Adrenal gland (tissue), 12 donors: ENCODE measurements around the gene RAP1GAP. TPM values are rescaled to one million over a fixed set of nuclear protein-coding genes. Genes with fewer than 3 reads are reported as not detected.
A peak's percentile ranks its signal among the peaks of the same experiment; 100 is the strongest.

Source experiments
- DNase-seq, 7 donors: peaks; one replicate each; pipeline ENCODE4 v3.0.0-alpha.2; 2019 to 2020
- H3K27ac ChIP-seq, 5 donors: fragments of 200-600 bp; sonication (generic) in 4 of 5; 1 replicate in 3 of 5; 2 replicates in 2 of 5; pipeline versions ENCODE4 v1.5.1 to v1.8.0; 2016 to 2020; ENCODE audit warnings: mild to moderate bottlenecking in 1 of 5
- H3K27me3 ChIP-seq: fragments of 200-600 bp; 2 replicates; pipeline ENCODE4 v1.8.0; 2021
- H3K36me3 ChIP-seq, 2 donors: fragments of 200-600 bp; replicated peaks in 1 of 2; 1 replicate in 1 of 2; 2 replicates in 1 of 2; pipeline versions ENCODE4 v1.5.1 to v1.8.0; 2018 to 2022
- H3K4me1 ChIP-seq, 2 donors: fragments of 200-600 bp; replicated peaks in 1 of 2; 1 replicate in 1 of 2; 2 replicates in 1 of 2; pipeline versions ENCODE4 v1.5.1 to v1.8.0; 2018 to 2021
- H3K4me3 ChIP-seq, 4 donors: fragments of 200-600 bp; sonication (generic) in 3 of 4; one replicate each; pipeline ENCODE4 v1.5.1; 2016 to 2018
- H3K9me3 ChIP-seq, 3 donors: fragments of 200-600 bp; sonication (generic) in 1 of 3; replicated peaks in 1 of 3; 1 replicate in 2 of 3; 2 replicates in 1 of 3; pipeline versions ENCODE4 v1.5.1 to v1.8.0; 2016 to 2021
- POLR2A ChIP-seq, 2 donors: fragments of 450-650 bp; IDR thresholded peaks; one replicate each; pipeline ENCODE4 v1.6.1; 2017; ENCODE audit warnings: antibody characterized with exemption in 2 of 2, mild to moderate bottlenecking in 2 of 2, moderate library complexity in 1 of 2
- WGBS, 4 donors: extraction: QIAGEN DNeasy Blood & Tissue Kit in 2 of 4; methylation state at CpG; one replicate each; pipeline versions ENCODE4 v1.1.5 to v1.1.7; 2013 to 2017; 5-methylcytosine and 5-hydroxymethylcytosine counted together
- intact Hi-C, 2 donors: fragments of 100-400 bp; cut with DNase I; formaldehyde crosslinking; loops; one replicate each; pipeline versions ENCODE4 v1.14.1 to v1.15.0; 2022 to 2023
- polyA plus RNA-seq, 3 donors: library from polyadenylated mRNA; stranded (reverse); fragments of 200-250 nt in 2 of 3; fragments of 350-450 nt in 1 of 3; fragmentation: Illumina TruSeq in 1 of 3; extraction: RNeasy Lipid Tissue Mini Kit (QIAGEN cat#74804) in 1 of 3; gene quantifications; one replicate each; pipeline ENCODE4 v1.2.3, GENCODE V29; 2013 to 2014
- total RNA-seq, 9 donors: library from RNA; depleted of rRNA in 4 of 9; stranded (reverse); fragments of >200 nt in 4 of 9; fragments of 120-200 nt in 1 of 9; fragmentation: NEBNext Ultra II Directional in 1 of 9; extraction: Animal tissue kit (Norgen Biotek cat#: 25700) in 1 of 9; gene quantifications; one replicate each; pipeline versions ENCODE4 v1.1.0 to v1.2.4, GENCODE V29; 2013 to 2023
- TF ChIP-seq, protein P1 (sequence below), 6 experiments: fragments of 450-650 bp in 4 of 6; fragments of 200-600 bp in 2 of 6; sonication (generic) in 1 of 6; IDR thresholded peaks; 1 replicate in 5 of 6; 2 replicates in 1 of 6; pipeline versions ENCODE4 v1.5.1 to v1.8.0; 2016 to 2021; ENCODE audit warnings: antibody characterized with exemption in 6 of 6, mild to moderate bottlenecking in 2 of 6, moderate library complexity in 1 of 6
- donor health status: healthy with polysubstance abuse.
- donor health status: Bipolar disorder and iron deficiency.
- donor health status: DM: yes; HTN: yes; CAD: no.
- donor health status: DM: no; HTN: no; CAD: no.
- donor health status: DM: no; HTN: no; CAD: no.
- donor health status: DM: yes; HTN: yes; CAD: no.

Gene RAP1GAP
- total and polyA plus RNA-seq, 12 donors = 52.4 to 409 (median 90.0) TPM

DNA sequence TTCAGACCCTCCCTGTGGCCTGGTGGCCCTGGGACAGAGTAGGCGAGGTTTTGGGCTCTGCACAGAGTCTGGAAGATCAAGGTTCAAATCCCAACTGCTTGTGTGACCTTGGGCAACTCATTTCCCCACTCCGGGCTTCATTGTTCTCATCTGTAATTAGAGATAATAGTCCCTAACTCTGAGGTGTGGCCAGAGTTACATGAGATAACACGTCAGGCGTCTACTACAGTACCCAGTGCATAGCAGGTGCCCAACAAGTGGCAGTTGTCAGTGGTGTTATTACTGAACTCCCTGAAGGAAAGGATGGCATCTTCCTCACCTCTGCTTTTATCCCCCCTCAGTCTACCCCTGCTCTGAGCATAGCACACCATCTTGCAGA, 20.8 kb downstream of the RAP1GAP start:
- H3K27me3 ChIP-seq = no peaks in the 10 kb centered on the region
- TF ChIP-seq, protein P1, sequence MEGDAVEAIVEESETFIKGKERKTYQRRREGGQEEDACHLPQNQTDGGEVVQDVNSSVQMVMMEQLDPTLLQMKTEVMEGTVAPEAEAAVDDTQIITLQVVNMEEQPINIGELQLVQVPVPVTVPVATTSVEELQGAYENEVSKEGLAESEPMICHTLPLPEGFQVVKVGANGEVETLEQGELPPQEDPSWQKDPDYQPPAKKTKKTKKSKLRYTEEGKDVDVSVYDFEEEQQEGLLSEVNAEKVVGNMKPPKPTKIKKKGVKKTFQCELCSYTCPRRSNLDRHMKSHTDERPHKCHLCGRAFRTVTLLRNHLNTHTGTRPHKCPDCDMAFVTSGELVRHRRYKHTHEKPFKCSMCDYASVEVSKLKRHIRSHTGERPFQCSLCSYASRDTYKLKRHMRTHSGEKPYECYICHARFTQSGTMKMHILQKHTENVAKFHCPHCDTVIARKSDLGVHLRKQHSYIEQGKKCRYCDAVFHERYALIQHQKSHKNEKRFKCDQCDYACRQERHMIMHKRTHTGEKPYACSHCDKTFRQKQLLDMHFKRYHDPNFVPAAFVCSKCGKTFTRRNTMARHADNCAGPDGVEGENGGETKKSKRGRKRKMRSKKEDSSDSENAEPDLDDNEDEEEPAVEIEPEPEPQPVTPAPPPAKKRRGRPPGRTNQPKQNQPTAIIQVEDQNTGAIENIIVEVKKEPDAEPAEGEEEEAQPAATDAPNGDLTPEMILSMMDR (IDR thresholded peaks at IDR 0.05) = no peak
- TF ChIP-seq POLR2A (IDR thresholded peaks at IDR 0.05) = no peak
- no peaks in the 10 kb centered on the region for H3K9me3 ChIP-seq
- no peaks in the 10 kb centered on the region for H3K36me3 ChIP-seq
- WGBS, 4 donors = 44 to 55% (median 50%) methylated on average over 4 of the region's 4 CpGs
- H3K4me3 ChIP-seq = no peak overlapping the region
- peaks cover 6 to 14% of the 10 kb centered on the region in 2 donors for H3K4me1 ChIP-seq
- no peak for DNase-seq
- intact Hi-C loops = no loop called here
- peak overlapping the region in 2 of 5 donors; percentile 3 to 63 for H3K27ac ChIP-seq

DNA sequence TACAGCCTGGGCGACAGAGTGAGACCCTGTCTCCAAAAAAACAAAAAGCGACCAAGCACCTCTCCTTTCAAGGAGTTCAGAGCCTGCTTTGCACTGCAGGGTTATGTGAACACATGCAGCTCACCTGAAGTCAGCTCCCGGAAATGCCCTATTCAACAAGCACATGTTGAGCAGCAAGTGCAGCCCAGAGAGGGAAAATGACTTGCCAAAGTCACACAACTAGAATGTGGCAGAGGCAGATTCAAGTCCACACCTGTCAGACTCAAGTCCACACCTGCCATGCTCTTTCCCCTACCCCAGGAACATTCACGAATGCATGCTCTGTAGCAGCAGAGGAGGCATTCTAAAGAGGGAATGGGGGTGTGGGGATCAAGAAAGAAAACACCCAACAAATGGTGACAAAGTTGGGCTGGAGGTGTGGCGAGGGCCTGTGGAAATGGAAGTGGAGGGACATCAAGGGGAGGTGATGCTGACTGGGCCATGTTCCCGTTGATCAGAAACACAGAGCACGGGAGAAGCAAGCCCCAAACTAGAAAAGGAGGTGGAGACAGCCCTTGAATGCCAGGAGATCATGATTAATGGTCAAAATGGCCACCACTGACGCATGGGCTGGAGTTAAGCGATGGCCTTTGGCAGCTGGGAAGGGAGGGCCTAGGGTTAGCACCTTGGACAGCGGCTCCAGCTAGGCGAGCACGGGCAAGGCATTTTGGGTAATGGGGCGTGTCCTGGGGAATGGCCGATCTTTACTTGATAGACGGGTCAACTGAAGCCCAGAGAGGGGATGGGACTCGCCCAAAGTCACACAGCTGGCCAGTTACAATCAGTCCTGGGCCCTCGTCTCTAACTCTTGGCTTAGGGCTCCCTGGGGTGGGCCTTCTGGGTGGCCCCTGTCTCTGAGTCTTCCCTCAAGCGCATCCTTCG, 21.5 kb downstream of the RAP1GAP start:
- 36 to 41% (median 39%) methylated on average over 16 to 19 of the region's 19 CpGs for WGBS, 4 donors
- H3K4me3 ChIP-seq = no peak overlapping the region
- peak overlapping the region in 3 of 5 donors; percentile 3 to 63 (median 29) for H3K27ac ChIP-seq
- H3K36me3 ChIP-seq = no peaks in the 10 kb centered on the region
- intact Hi-C loops = no loop called here
- H3K27me3 ChIP-seq = no peaks in the 10 kb centered on the region
- no peak for TF ChIP-seq POLR2A (IDR thresholded peaks at IDR 0.05)
- TF ChIP-seq, protein P1 (IDR thresholded peaks at IDR 0.05) = no peak
- H3K9me3 ChIP-seq = no peaks in the 10 kb centered on the region
- peak; percentile 86 to 94 (median 90) for DNase-seq
- peaks cover 6 to 14% of the 10 kb centered on the region in 2 donors for H3K4me1 ChIP-seq

DNA sequence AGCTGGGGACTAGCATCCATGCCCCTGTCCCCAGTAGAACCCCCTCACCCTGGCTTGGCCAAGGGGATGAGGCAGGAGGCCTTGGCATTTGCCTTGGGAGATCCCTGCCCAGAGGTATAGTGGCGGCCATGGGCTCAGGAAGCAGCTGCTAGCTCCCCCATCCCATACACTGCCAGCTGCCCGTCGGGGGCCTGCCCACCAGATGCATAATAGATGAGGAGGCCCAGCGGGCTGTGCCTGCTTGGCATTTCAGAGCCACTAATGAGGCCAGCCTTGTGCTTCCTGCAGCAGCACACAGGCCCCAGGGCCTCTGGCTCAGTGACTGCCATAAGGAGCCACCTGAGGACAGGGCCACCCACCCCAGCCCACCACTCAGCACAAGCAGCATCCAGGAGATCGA, 23.6 kb downstream of the RAP1GAP start:
- H3K9me3 ChIP-seq = no peaks in the 10 kb centered on the region
- H3K4me1 ChIP-seq = peaks cover 14 to 18% of the 10 kb centered on the region in 2 donors
- peak overlapping the region in 2 of 5 donors; percentile 38 to 58 for H3K27ac ChIP-seq
- DNase-seq = no peak
- H3K27me3 ChIP-seq = no peaks in the 10 kb centered on the region
- H3K36me3 ChIP-seq = no peaks in the 10 kb centered on the region
- WGBS, 4 donors = 48 to 61% (median 61%) methylated on average over 1 to 5 of the region's 5 CpGs
- no peak overlapping the region for H3K4me3 ChIP-seq
- no peak for TF ChIP-seq POLR2A (IDR thresholded peaks at IDR 0.05)
- TF ChIP-seq, protein P1 (IDR thresholded peaks at IDR 0.05) = no peak
- intact Hi-C loops = no loop called here

DNA sequence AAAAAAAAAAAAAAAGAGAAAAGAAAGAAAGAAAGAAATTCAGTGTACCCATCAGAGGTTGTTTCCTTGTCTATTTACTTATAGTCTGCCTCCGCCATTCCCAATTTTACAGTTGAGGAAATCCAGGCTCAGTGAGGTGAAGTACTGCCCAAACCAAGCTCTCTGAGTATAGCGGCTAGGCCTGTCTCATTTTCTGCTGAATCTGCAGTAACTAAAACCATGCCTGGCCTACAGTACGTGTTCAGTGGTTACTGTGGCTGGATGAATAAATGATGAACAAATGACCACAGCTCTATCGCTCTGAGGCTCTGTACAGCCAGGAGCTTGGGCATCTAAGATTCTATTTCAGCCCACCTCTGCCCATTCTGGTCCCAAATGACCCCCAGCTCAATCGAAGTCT, 24.3 kb downstream of the RAP1GAP start:
- H3K9me3 ChIP-seq = no peaks in the 10 kb centered on the region
- H3K27ac ChIP-seq = peak overlapping the region in 1 of 5 donors; percentile 38
- 79 to 86% (median 81%) methylated on average over 3 to 5 of the region's 5 CpGs for WGBS, 4 donors
- H3K4me1 ChIP-seq = peaks cover 14% of the 10 kb centered on the region in 2 donors
- H3K4me3 ChIP-seq = no peak overlapping the region
- no peak for DNase-seq
- TF ChIP-seq, protein P1 (IDR thresholded peaks at IDR 0.05) = no peak
- no peak for TF ChIP-seq POLR2A (IDR thresholded peaks at IDR 0.05)
- H3K36me3 ChIP-seq = no peaks in the 10 kb centered on the region
- intact Hi-C loops = no loop called here
- no peaks in the 10 kb centered on the region for H3K27me3 ChIP-seq
